Activated CD4-positive, alpha-beta T cell treated with anti-CD3 and anti-CD28 coated beads, Interleukin-2, amount 50 U/mL, for 1 hour (primary cell): ENCODE results near the gene VAMP5.
"Not testable (repeated sequence)": the region's sequence is repeated elsewhere in the genome, so short reads cannot be mapped to it uniquely, and the experiment has no call there.

Experiments
- DNase-seq: peaks from one replicate; pipeline ENCODE4 v3.0.0-alpha.2; 2020

VAMP5 gene

DNA sequence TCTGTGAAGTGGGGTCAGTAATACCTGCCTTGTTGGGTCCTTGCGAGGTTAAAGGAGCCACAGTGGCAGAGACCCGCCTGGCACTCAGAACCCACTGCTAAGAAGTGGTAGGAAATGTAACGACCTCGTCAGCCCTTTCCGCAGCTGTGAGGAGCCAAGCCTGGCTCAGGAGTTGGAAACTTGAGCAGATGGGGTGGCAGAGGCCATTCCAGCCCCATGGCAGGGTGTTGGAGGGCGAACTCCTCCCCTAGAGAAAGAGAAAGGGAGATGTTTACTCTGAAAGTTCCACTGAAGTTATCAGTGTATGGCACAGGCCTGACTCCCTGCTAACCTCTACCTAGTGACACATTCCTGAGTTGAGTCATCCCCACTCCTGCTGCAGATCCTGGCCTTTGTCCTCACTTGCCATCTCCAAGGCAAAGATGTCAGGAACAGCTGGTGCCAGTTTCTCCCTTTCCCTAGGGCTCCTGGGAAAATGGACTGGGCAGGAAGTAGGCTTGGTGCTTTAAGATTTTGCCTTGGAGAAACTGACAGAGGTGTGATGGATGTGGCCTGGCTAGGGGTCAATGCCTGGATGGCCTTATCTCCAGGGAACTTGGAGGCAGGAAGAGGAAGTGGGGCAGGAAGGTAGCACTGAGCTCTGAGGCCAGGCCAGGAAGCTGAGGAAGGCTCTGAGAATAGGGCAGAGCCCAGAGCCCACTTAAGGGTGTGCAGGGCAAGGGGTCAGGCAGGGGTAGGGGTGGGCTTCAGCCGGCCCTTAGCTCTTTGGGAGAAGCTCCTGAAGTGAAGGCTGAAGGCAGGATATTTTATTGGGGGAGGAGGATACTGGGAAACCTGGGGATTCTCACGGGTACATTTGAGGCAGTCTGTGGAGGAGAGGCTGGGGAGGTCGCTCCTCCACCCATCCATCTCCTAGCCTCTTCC, 888 bp downstream of the VAMP5 start:
- DNase-seq, result no peak

DNA sequence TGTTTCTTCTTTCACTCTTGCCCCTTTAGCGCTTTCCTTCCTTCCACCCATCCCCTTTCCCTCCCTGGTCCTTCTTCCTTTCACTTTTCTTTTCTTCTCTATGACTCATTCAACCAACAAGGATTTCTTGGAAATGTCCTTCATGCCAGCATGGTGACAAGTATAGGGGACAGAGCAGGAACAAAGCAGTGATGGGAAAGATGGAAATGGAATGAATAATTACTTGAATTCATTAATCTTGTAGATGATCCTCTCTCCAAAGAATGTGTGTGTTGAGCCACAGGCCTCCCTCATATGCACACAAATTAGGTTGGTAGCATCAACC, 1.5 kb downstream of the VAMP5 start:
- no peak for DNase-seq

DNA sequence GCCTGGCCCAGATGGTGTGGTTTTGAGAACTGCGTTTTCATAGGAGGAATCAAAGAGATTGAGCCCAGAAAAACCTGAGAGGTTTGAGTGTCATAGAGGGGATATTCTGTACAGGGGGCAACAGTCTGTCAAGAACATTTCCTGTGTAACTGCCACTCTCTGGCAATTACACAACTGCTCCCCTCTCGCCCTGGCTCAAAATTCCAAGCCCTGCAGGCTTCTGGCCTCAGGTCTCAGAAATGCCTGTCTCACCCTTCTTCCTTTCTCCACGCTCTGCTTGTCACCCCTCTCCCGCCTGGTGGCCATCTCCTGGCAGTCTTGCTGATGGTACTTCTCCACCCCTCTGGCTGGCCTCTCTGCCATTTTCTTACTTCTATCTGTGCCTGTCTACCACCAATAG, 4.0 kb downstream of the VAMP5 start:
- no peak for DNase-seq

DNA sequence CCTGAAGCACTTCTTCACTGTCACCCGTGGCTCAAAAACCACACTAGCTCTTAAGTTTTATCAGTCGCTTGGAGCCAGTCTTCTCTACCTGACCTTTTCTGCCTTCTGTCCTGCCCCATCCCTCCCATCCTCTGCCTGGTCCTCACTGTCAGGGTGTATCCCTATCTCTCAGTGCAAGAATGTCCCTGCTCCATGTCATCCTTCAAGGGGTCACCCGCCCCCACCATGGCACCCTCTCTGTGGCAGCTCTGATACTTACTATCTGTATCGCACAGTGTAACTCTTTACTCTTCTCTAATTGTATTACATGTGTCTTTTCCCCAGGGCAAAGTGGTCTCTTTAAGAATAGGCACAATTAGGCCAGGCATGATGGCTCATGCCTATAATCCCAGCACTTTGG, 4.4 kb downstream of the VAMP5 start:
- DNase-seq, result no peak

DNA sequence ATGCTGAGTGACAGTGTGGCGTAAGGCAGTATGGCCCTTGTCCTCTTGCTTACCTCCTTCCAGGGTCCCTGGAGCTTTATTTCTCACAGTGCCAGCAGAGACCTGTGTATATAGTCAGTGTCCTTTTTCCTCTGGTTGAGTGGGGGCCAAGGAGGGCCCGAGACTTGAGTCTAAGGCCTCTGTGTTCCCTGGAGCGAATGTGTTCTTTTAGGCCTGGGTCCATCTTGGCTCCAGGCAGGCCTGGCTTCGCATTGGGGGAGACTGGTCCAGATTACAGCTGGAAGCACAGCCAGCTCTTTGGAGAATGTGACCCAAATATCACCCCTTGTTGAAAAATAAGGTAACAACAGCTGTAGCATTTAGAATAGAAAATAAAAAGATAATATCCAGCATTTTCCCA, 5.0 kb downstream of the VAMP5 start:
- DNase-seq, result no peak

DNA sequence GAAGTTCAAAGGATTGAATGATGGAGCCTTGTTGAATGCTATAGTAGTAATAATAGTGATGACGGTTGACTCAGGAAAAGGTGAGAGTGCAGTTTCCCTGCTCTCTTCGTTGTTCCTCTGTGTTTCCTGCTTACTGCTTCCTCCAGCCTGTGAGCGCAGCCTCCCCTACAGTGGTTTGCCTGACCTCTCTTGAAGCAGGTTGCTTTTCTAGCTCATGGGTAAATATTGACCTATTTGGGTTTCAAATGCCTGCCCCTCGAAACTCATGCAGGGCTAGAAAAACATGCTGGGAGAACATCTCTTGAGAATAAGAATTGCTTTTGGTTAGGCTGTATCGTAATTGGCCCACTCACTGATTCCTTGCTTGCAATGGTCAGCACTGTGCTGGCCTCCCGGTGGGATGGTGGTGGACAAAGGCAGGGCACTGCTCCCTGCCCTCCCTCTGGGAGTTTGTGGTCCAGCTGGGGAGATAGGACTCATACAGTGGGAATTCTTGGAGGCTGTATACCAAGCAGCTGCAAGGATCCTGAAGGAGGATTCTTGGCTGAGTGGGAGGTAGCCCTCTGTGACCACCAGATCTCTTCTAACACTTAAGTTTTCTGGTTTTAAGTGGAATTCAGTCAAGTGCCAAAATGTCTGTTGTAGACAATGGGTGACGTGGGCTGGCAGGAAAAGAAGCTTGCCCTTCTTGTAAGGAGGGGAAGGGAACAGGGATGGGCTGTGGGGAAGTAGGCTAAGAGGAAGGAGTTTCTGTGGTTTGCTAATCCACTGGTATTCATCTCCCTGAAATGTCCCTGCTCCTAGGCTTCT, 6.0 kb downstream of the VAMP5 start:
- no peak for DNase-seq

DNA sequence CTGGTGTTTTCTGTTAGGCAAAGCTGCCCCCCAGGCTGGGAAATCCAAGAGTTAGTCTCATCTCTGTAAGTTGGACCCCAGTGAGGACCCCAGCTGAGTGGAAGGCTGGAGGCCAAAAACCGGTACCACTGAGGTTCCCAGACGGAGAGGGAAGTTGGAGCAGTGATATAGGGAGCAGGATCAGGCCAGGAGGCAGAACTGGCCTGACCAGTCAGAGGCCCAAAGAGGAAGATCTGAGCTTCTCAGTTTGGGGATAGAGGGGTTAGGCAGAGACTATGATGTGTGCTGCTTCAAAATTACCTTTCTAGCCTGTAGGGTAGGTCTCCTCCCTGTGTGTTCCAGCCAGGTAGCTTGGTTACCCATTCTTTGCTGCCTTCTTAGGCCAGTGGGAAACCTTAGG, 6.7 kb downstream of the VAMP5 start:
- no peak for DNase-seq

DNA sequence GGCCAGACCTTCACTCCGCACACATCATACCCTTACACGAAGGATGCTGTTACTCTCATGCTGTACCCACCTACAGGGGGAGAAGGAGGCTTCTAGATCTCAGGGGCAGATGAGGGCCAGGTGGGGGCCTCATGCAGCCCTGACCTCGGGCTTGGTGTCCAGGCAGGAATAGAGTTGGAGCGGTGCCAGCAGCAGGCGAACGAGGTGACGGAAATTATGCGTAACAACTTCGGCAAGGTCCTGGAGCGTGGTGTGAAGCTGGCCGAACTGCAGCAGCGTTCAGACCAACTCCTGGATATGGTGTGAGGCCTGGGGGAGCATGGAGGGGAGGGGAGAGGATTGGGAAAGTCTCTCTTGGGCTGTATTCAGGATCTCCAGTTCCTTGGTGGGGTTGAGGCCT, 7.3 kb downstream of the VAMP5 start:
- no peak for DNase-seq

DNA sequence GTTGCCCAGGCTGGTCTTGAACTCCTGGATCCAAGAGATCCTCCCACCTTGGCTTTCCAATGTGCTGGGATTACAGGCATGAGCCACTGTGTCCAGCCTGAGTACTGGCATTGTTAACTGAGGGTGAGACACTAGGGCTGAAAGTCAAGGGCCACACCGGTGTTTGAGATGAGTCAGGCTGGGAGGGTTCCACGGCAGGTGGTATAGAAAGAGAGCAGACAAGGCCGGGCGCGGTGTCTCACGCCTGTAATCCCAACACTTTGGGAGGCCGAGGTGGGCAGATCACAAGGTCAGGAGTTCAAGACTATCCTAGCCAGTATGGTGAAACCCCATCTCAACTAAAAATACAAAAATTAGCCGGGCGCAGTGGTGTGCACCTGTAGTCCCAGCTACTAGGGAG, 8.1 kb downstream of the VAMP5 start:
- not testable (repeated sequence) for DNase-seq

DNA sequence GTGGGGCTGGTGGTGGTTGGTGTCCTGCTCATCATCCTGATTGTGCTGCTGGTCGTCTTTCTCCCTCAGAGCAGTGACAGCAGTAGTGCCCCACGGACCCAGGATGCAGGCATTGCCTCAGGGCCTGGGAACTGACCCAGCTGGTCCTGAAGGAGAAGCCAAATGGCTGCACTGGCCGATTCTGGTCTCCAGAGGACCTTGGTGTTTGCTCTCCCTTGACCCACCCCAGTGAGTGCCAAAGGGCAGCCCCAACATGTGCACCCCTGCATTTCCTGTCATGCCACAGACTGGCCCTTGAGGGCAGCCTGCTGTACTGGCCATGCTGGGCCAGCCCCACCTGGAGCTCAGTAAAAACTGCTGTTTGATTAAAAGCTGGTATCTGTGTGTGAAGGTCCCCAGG, 8.8 kb downstream of the VAMP5 start:
- DNase-seq, result no peak

DNA sequence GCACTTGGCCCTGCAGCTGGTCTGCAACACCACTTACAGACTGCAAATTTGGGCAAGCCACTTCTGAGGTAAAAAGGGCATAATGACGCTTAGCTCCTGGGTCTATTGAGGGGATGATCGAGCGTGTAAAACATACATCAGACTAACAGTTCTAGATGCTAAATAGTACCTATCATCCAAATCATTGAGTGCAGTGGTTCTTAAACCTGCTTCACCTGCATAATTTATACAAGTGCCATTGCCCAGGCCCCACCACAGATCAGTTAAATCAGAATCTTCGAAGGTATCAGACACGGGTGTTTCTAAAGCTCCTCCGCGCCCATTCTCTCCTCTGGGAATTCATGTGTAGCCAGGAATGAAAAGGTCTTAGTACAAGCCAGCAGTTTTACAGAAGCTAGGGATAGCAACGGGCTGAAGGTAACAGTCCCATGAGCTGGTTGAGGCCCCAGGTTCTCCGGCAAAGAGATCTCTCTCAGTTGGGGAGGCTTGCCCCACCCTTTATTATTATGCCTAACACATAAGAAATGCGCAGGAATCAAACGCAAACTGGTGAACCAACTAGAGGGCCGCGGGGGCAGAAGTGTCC, 10.6 kb downstream of the VAMP5 start:
- DNase-seq, result no peak

DNA sequence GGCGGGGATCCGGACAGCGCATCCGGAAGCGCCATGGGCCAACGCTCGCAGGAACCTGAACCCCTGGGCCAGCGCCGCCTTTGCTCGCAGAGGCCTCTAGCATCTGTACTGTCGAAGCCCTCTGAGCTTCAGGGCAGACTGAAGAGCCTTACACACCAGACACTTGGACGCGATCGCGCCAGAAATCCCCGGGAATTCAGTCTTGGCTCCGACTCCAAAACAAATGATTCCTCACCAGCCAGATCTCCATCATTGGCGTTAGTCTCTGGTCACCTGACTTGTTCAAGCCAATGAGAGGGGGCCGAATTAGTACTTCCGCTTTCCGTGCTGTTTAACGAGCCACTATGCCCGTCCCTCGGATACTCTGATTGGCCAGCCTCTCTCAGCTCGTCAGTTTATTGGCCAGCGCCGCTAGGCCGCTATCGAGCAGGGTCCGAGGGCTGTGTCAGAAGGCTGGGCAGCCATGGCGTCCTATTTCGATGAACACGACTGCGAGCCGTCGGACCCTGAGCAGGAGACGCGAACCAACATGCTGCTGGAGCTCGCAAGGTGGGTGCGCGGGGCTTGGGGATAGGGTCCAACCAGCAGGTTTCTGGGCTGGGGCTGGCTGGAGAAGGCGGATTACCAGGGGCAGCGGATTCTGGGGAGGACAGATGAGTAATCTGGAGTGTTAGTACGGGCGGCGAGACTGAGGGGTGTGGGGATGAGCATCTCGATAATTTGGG, 11.2 kb downstream of the VAMP5 start, which contains the start of gene RNF181:
TSS of gene RNF181 (plus strand) at position 445 of the 725 bp plus-strand sequence. CDS start at position 464, 19 bp downstream.
- DNase-seq, result peak; percentile 83

DNA sequence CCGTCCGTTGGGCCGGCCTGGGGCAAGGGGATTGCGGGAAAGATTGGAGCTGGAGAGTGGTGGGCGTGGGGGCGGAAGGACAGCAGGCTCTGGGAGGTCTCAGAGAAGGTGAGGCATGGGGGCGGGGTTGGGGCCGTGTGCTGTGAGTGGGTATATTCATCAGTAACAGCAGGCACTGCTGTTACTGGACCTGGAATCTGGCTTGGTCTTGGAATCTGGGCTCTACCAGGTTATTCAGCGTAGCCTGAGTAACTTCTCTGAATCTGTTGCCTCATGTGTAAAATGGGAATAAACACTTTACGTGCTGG, 11.7 kb downstream of the VAMP5 start:
- no peak for DNase-seq

DNA sequence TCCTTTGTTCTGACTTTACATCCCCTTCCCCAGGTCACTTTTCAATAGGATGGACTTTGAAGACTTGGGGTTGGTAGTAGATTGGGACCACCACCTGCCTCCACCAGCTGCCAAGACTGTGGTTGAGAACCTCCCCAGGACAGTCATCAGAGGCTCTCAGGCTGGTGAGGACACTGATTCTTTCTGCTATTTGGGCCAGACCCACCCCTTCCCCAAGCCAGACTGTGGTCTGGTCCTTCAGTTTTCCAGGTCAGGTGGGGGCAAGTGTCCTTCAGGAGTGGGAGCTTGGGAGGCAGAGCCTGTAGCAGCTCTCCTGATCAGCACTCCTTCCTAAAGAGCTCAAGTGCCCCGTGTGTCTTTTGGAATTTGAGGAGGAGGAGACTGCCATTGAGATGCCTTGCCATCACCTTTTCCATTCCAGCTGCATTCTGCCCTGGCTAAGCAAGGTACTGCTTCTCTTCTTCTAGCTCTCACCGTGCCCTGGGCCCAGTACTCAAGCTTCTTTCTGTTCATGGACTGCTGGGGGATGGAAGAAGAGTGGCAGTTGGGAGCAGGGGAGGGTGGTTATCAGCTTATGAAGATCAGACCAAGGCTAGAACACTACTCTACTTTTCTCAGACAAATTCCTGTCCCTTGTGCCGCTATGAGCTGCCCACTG, 12.4 kb downstream of the VAMP5 start:
- DNase-seq, result no peak

DNA sequence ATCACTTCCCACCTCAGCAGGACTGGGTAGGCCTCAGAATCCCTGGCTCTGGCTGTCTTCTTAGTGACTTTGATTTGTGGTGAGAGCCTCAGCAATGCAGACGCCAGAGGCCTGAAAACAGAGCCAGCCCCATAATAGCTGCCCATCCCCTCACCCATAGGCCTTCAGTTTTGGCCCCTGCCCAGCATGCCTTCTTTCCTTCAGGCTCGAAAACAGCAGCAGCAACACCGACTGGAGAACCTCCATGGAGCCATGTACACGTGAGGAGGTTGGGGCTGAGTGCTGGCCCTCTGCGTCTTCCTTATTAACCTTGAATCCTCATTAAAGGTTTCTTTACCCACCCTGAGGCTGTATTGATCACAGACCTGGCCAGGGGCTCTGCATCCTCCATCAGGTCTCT, 13.0 kb downstream of the VAMP5 start:
- no peak for DNase-seq

DNA sequence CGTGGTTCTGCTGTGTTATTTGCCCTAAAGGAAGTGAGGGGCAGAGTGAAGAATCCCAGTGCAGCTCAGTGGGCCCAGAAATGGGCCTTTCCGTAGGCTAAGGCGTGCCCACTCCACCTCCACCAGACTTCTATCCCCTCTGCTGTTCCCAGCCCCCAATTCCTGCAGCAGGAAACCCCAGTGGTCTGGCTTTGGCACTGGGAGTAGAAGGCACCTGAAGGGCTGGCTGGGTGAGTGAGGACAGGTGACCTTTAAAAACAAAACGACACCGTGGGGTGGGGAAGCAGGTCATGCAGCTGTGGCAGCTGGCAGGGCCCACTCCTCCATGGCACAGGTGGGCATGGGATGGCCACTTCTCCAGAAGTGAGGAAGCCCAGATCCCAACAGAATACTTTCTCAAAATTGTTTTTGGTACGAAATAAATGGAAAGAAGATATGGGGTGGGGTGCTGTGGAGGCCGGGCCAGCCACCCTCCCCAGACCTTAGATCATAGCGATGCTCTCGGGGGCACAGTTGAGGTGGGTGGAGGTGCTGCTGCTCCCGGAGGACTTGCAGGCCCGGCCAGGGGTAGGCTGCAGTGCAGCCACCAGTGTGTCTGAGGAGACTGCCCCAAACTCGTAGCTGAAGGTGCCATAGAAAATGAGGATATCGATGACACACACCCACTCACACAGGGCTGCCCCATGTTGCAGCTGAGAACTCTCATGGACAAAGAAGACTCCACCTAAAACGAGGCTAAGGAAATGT, 14.5 kb downstream of the VAMP5 start:
- DNase-seq, result no peak

DNA sequence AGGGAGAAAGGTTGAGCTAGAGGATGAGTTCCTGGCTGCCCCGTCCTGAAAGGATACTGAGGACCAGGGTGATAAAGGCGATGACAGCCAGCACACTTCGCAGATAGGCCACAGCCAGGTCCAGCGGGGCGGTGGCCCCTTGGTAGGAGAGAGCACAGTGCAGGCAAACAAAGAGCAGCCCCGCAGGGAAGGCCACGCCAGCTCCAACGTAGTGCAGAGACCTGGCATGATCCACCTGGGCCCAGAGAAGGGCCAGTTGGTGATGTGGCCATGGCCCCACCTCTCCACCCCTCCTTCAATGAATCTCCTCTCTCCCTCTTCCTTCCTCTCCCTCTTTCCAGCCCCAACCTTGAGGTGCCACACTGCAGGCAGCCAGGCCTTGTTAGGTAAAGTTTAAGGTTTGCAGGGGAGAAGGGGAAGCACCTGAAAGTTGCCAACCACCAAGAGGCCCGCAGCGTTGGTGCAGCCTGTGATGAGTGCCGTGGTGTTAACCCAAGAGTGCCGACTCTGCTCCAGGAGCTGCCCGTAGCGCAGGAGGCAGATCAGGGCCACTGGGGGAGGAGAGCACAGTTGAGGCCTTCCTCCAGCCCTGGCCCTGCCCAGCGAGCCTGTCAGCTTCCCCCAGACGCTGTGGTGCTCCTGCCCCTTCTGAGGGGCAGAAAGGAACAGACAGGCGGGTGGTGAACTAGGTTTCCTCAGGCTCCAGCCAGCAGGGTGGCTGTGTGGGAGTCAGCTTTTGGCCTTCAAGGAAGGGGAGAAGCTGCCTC, 15.4 kb downstream of the VAMP5 start:
- no peak for DNase-seq

DNA sequence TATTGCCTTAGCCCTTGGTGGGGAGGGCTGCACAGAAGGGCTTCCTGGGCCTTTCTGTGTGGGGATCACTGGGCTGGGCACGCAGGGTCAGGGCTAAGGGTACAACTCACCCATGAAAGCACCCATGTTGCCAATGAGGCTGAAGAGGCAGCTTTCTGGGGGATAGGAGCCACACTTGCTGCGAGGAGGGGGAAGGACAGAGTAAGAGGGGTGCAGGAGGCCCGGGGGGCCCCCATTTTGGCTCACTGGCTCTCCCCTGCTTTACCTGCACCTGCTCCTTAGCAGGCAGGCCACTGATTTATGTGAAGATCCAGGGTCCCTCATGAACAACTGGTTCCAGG, 16.0 kb downstream of the VAMP5 start:
- no peak for DNase-seq

DNA sequence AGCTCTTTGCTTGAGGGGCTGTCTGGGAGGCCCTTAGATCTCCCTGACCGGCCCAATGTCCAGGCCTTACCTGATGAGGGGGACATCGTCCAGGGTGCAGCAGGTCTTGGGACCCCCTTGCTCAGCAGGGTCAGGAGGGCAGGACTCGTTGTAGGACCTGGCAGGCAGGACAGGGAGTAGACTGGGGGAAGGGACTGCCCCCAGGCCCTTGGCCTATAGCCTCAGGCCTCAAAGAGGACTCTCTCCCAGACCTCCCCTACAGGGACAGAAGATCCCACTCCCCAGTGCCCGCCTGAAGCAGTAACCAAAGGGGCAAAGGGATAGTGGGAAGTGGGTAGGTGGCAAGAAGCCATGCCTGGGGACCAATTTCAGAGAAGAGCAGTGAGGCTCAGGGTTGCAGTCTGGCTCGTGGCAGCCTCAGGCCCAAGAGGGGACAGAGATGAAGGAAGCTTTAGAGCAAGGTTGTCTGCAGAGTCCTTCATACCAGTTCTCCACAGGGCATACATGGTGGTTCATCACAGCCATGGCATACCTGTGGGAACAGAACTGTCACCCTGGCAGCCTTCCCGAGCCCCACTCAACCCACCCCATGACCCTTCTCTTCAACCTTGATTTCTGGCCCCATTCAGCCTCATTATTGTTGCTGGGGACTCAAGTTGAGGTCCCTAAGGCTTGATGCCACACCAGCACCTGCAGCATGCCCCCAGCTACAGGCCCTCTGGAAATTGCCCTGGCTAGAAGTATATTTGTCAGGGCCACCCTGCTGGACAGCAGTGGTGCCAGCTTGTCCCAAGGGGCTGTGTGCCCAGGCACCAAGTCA, 16.9 kb downstream of the VAMP5 start:
- no peak for DNase-seq

DNA sequence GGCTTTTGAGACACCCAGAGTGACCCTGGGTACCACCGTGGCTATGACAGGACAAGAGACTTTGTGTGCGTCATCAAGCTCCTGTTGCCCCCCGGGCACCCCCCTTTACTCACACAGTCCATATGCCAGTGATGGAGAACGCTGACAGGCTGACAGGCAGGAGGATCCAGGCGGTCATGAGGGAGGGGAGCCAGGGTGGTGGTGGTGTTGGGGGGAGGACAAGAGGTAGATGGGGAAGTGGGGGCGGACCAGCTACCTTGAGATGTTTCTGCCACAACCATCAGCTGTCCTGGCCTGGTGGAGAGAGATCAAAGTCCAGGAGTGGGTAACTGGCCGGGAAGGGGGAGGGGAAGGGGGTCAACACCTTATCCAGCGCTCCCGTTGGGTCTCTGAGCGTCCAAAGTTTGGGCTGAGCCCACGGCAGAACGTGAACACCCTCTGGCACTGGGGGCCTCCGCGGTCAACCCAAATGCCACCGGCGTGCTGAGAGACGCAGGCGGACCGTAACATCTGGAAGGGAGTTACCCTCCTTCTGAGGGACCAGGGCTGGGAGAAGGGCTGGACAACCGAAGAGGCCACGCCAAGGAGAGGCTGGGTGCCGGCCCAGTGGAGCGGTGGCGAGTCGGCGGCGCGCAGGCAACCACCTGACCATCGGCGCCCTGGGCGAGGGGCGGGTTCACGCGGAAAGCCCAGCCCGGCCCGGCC, 17.7 kb downstream of the VAMP5 start:
- no peak for DNase-seq
